H1 (cell line): Measurements from ENCODE around the gene YIF1A. TPM values are rescaled to one million over a fixed set of nuclear protein-coding genes. Genes with fewer than 3 reads are reported as not detected.
A peak's percentile ranks its signal among the peaks of the same experiment; 100 is the strongest.

Source experiments
- CTCF ChIA-PET: fragments of 300-600 bp; sonication (Branson Sonifier 250); formaldehyde crosslinking; loops from one replicate; lab custom pipeline; 2021; ENCODE audit not compliant: partially characterized antibody; lab: Charles Lee
- POLR2A ChIA-PET: fragments of 300-600 bp; sonication (Branson Sonifier 250); formaldehyde crosslinking; loops from one replicate; lab custom pipeline; 2021; ENCODE audit warnings: inconsistent platforms; ENCODE audit not compliant: partially characterized antibody; lab: Charles Lee
- DNase-seq, 2 experiments: peaks; one replicate each; pipeline versions ENCODE4 v3.0.0 to v3.0.0-alpha.2; 2010 to 2022; ENCODE audit warnings: low spot score in 2 of 2, low read depth in 1 of 2, mixed read lengths in 1 of 2
- FAIRE-seq: peaks from 2 replicates; lab custom pipeline; 2011; peaks lifted over from hg19 to GRCh38; lab: Jason Lieb, UNC
- H2AFZ ChIP-seq: 2 replicates; pipeline ENCODE4 v1.8.1; 2012; ENCODE audit warnings: low read length, inconsistent platforms
- H2AK5ac ChIP-seq: 2 replicates; pipeline ENCODE4 v1.6.1; 2013; ENCODE audit warnings: low read depth, low read length
- H2BK120ac ChIP-seq: replicated peaks from 2 replicates; pipeline ENCODE3; 2013; ENCODE audit warnings: low read depth, low read length, inconsistent platforms
- H2BK12ac ChIP-seq: 2 replicates; pipeline ENCODE4 v1.6.1; 2013; ENCODE audit warnings: low read depth, low read length
- H2BK15ac ChIP-seq: 2 replicates; pipeline ENCODE4 v1.6.1; 2013; ENCODE audit warnings: low read length
- H2BK20ac ChIP-seq: 2 replicates; pipeline ENCODE4 v1.6.1; 2013; ENCODE audit warnings: low read length
- H2BK5ac ChIP-seq: 2 replicates; pipeline ENCODE4 v1.6.1; 2013; ENCODE audit warnings: low read depth, low read length
- H3K14ac ChIP-seq: 2 replicates; pipeline ENCODE4 v1.6.1; 2013; ENCODE audit warnings: inconsistent platforms; ENCODE audit not compliant: insufficient read length
- H3K18ac ChIP-seq: 2 replicates; pipeline ENCODE4 v1.6.1; 2013; ENCODE audit warnings: low read length; ENCODE audit errors: extremely low read depth
- H3K23ac ChIP-seq: 2 replicates; pipeline ENCODE4 v1.6.1; 2013; ENCODE audit warnings: inconsistent platforms; ENCODE audit not compliant: insufficient read length
- H3K23me2 ChIP-seq: 2 replicates; pipeline ENCODE4 v1.6.1; 2013; ENCODE audit warnings: low read depth, low read length
- H3K27ac ChIP-seq: 2 replicates; pipeline ENCODE4 v1.6.1; 2011; ENCODE audit warnings: low read depth, low read length, inconsistent platforms
- H3K27me3 ChIP-seq, 4 experiments: replicated peaks in 1 of 4; 1 replicate in 1 of 4; 2 replicates in 3 of 4; pipeline versions ENCODE4 v1.6.1 to v1.8.1; 2011 to 2013; ENCODE audit warnings: low read length in 3 of 4, mild to moderate bottlenecking in 3 of 4, inconsistent platforms in 2 of 4, mixed read lengths in 2 of 4, moderate library complexity in 1 of 4; ENCODE audit not compliant: control insufficient read depth in 3 of 4, insufficient read depth in 3 of 4; ENCODE audit errors: extremely low read depth in 1 of 4
- H3K36me3 ChIP-seq, 4 experiments: 2 replicates each; pipeline versions ENCODE4 v1.6.1 to v1.8.1; 2011 to 2013; ENCODE audit warnings: mild to moderate bottlenecking in 4 of 4, low read length in 3 of 4, moderate library complexity in 2 of 4, control low read depth in 1 of 4, inconsistent platforms in 1 of 4; ENCODE audit not compliant: insufficient read depth in 4 of 4, control insufficient read depth in 2 of 4
- H3K4ac ChIP-seq: replicated peaks from 2 replicates; pipeline ENCODE3; 2013; ENCODE audit warnings: low read length, low read depth, mixed read lengths, inconsistent platforms; ENCODE audit not compliant: insufficient read length
- H3K4me1 ChIP-seq, 4 experiments: replicated peaks in 1 of 4; 1 replicate in 1 of 4; 2 replicates in 3 of 4; pipeline versions ENCODE4 v1.6.1 to v1.8.1; 2011 to 2013; ENCODE audit warnings: low read length in 3 of 4, inconsistent platforms in 2 of 4, mixed read lengths in 1 of 4; ENCODE audit not compliant: insufficient read depth in 4 of 4, control insufficient read depth in 3 of 4
- H3K4me2 ChIP-seq, 2 experiments: 2 replicates each; pipeline versions ENCODE4 v1.6.1 to v1.8.1; 2011 to 2013; ENCODE audit warnings: low read depth in 2 of 2, low read length in 2 of 2, control low read depth in 1 of 2, inconsistent platforms in 1 of 2, mild to moderate bottlenecking in 1 of 2; ENCODE audit not compliant: insufficient read depth in 1 of 2
- H3K4me3 ChIP-seq, 4 experiments: fragments of 200-600, 300-600 bp in 1 of 4; sonication (generic), shearing (Covaris generic), sonication (Bioruptor Twin) in 1 of 4; 2 replicates each; pipeline versions ENCODE4 v1.5.1 to v1.8.1; 2011 to 2016; ENCODE audit warnings: low read length in 4 of 4, low read depth in 3 of 4, control low read depth in 2 of 4, inconsistent platforms in 2 of 4, mild to moderate bottlenecking in 2 of 4, mixed read lengths in 1 of 4, moderate library complexity in 1 of 4; ENCODE audit not compliant: insufficient read depth in 2 of 4; ENCODE audit errors: extremely low read depth in 1 of 4
- H3K56ac ChIP-seq: replicated peaks from 2 replicates; pipeline ENCODE3; 2013; ENCODE audit warnings: low read depth, mild to moderate bottlenecking, mixed read lengths, low read length, inconsistent platforms; ENCODE audit not compliant: insufficient read length
- H3K79me1 ChIP-seq: 2 replicates; pipeline ENCODE4 v1.6.1; 2013; ENCODE audit warnings: low read depth, low read length, control low read depth
- H3K79me2 ChIP-seq, 2 experiments: 2 replicates each; pipeline versions ENCODE4 v1.6.1 to v1.8.1; 2012 to 2013; ENCODE audit warnings: low read length in 2 of 2, mild to moderate bottlenecking in 2 of 2, inconsistent platforms in 1 of 2; ENCODE audit not compliant: insufficient read depth in 2 of 2, control insufficient read depth in 1 of 2
- H3K9ac ChIP-seq, 4 experiments: replicated peaks in 1 of 4; 1 replicate in 1 of 4; 2 replicates in 3 of 4; pipeline versions ENCODE4 v1.6.1 to v1.8.1; 2011 to 2013; ENCODE audit warnings: low read depth in 3 of 4, low read length in 3 of 4, control low read depth in 2 of 4, mild to moderate bottlenecking in 2 of 4, moderate library complexity in 2 of 4, inconsistent platforms in 1 of 4; ENCODE audit errors: extremely low read depth in 1 of 4
- H3K9me3 ChIP-seq, 2 experiments: 2 replicates each; pipeline versions ENCODE4 v1.6.1 to v1.8.1; 2012 to 2013; ENCODE audit warnings: mild to moderate bottlenecking in 2 of 2, moderate library complexity in 2 of 2, control low read depth in 1 of 2, inconsistent platforms in 1 of 2, low read depth in 1 of 2, low read length in 1 of 2, mixed read lengths in 1 of 2; ENCODE audit not compliant: insufficient read depth in 2 of 2
- H4K20me1 ChIP-seq, 2 experiments: replicated peaks in 1 of 2; 2 replicates each; pipeline versions ENCODE3 to v1.8.1; 2011 to 2013; ENCODE audit warnings: inconsistent platforms in 2 of 2, low read length in 2 of 2, mild to moderate bottlenecking in 1 of 2; ENCODE audit not compliant: insufficient read depth in 2 of 2, control insufficient read depth in 1 of 2
- H4K5ac ChIP-seq: 2 replicates; pipeline ENCODE4 v1.6.1; 2013; ENCODE audit warnings: low read length, low read depth, mixed read lengths, inconsistent platforms; ENCODE audit not compliant: insufficient read length
- H4K8ac ChIP-seq: 2 replicates; pipeline ENCODE4 v1.8.0; 2013; ENCODE audit warnings: mild to moderate bottlenecking, moderate library complexity, low read length, inconsistent platforms; ENCODE audit not compliant: insufficient read depth; ENCODE audit errors: extremely low read depth
- H4K91ac ChIP-seq: replicated peaks from 2 replicates; pipeline ENCODE3; 2013; ENCODE audit warnings: low read length, mixed read lengths, inconsistent platforms; ENCODE audit not compliant: insufficient read length
- CREB1 ChIP-seq: IDR thresholded peaks from 2 replicates; pipeline ENCODE4 v1.6.1; 2012; ENCODE audit warnings: inconsistent platforms
- JUND ChIP-seq: IDR thresholded peaks from 2 replicates; pipeline ENCODE4 v1.6.1; 2011; ENCODE audit warnings: mild to moderate bottlenecking, improper control_type of control experiment, low read length
- KDM1A ChIP-seq: fragments of 200-600, 300-600 bp; sonication (generic); IDR thresholded peaks from 2 replicates; pipeline ENCODE4 v1.7.1; 2016; ENCODE audit warnings: mild to moderate bottlenecking, low read length, borderline replicate concordance
- NRF1 ChIP-seq: IDR thresholded peaks from 2 replicates; pipeline ENCODE4 v1.6.1; 2011; ENCODE audit warnings: mild to moderate bottlenecking, low read depth, low read length, improper control_type of control experiment
- RAD21 ChIP-seq, 2 experiments: IDR thresholded peaks in 1 of 2; conservative IDR thresholded peaks in 1 of 2; 2 replicates each; pipeline ENCODE4 v1.6.1; 2011; ENCODE audit warnings: low read depth in 2 of 2, low read length in 2 of 2, improper control_type of control experiment in 1 of 2, inconsistent platforms in 1 of 2, mild to moderate bottlenecking in 1 of 2, moderate library complexity in 1 of 2
- SRF ChIP-seq: IDR thresholded peaks from 2 replicates; pipeline ENCODE4 v1.6.1; 2011; ENCODE audit warnings: mild to moderate bottlenecking, low read depth, low read length, moderate library complexity
- TAF7 ChIP-seq: optimal IDR thresholded peaks from 2 replicates; pipeline ENCODE3; 2011; ENCODE audit warnings: low read depth, mild to moderate bottlenecking, inconsistent platforms, low read length, moderate library complexity, borderline replicate concordance
- TBP ChIP-seq: IDR thresholded peaks from 2 replicates; pipeline ENCODE4 v1.6.1; 2011; ENCODE audit warnings: low read depth, low read length, improper control_type of control experiment
- WGBS, 2 experiments: shearing (Covaris generic) in 1 of 2; methylation state at CpG; one replicate each; pipeline versions ENCODE4 v1.1.6 to v1.1.7; 2013 to 2015; ENCODE audit warnings: low lambda C conversion rate in 2 of 2, mixed read lengths in 2 of 2, inconsistent platforms in 1 of 2, low coverage in 1 of 2, missing lambda C conversion rate in 1 of 2; ENCODE audit not compliant: insufficient replicate concordance in 2 of 2, insufficient coverage in 1 of 2, insufficient read length in 1 of 2; ENCODE audit errors: extremely low coverage in 1 of 2, missing lambda C conversion rate in 1 of 2; 5-methylcytosine and 5-hydroxymethylcytosine counted together
- polyA plus RNA-seq, 7 experiments: library from polyadenylated mRNA; depleted of rRNA in 3 of 7; stranded (reverse) in 5 of 7; unstranded in 2 of 7; fragments of >200 nt in 5 of 7; fragments of 200-250 nt in 2 of 7; gene quantifications; 1 replicate in 5 of 7; 2 replicates in 1 of 7; 4 replicates in 1 of 7; pipeline versions ENCODE4 v1.2.1 to v1.2.3, GENCODE V29; 2011 to 2013; ENCODE audit warnings: missing spikeins in 2 of 7, mixed read lengths in 2 of 7
- total RNA-seq: library from RNA; stranded (reverse); fragmentation: NEBNext Ultra II Directional; extraction: Animal tissue kit (Norgen Biotek cat#: 25700); gene quantifications from 2 replicates; pipeline ENCODE4 v1.2.1, GENCODE V29; 2021
- TF ChIP-seq, protein P1 (sequence below): IDR thresholded peaks from 2 replicates; pipeline ENCODE4 v1.6.1; 2012; ENCODE audit warnings: inconsistent platforms

Gene YIF1A
- total and polyA plus RNA-seq, 2 of the 8 experiments (the other 6 are each of a cell fraction or from before 2014, with no cell fraction given): 70.1 to 178 TPM

DNA sequence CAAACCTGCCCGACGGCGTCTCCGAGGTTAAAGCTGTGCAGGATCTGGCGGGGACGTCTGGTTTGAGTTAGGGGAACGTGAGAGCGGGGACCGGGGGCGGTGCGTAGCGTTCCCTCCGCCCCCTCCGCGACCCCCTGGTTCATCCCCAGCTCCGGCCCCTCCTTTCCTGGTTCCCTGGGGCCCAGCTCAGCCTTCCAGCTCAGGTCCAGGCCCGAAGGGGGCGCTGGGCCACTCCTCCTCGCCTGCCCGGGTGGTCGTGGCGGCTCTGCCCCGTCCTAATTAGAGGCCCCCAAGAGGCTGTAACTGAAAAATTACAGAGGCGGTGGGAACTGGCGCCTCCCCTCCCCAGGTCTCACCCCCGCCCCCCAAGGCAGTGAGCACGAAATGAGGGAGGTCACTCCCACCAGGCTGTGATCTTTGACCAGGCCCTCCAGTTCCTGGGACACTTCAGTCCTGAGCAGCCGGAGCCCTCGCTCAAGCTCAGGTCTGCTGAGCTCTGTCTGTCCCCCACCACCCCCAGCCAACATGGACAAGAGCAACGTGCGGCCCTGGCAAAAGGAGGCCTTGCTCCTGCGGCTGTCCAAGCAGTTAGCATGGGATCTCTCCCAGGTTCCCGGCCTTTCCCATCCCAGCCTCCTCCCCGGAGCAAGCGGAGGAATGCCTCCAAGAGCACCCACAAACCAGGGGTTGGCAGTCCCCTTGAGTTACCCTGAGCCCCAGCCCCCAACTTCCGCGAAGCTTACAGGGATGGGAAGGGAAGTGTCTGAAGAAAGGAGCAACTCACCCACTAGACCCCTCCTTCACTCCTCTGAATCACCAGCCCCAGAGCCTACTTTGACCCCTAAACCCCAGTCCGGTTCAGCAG, 24.6 kb upstream of the YIF1A start:
- ChIA-PET POLR2A (interaction anchor here (1.0 to 4.1 kb wide), 17 partner anchors 8 to 57 kb away, joined by 3 to 25 read pairs (median 7); partner anchors contain the start of genes BRMS1, RIN1, TMEM151A and YIF1A), CTCF (interaction anchor here (0.8 to 11.7 kb wide), 24 partner anchors 9 to 169 kb away, joined by 3 to 242 read pairs (median 5); partner anchors contain the start of genes B4GAT1, RAB1B, RIN1 and SLC29A2)
- Histone ChIP-seq H4K5ac (peak overlapping the region; percentile 84), H3K27ac (0 out of 2 replicates have a peak overlapping the region, but pooled peaks have one; percentile 22), H3K79me2 (no peaks in the 10 kb centered on the region), H3K36me3 (no peaks in the 10 kb centered on the region), H3K9me3 (no peaks in the 10 kb centered on the region), H2BK120ac (peak overlapping the region; percentile 38), H3K4me3 (peak overlapping the region; percentile 39 to 70 (median 54)), H4K8ac (peak overlapping the region; percentile 87), H3K23ac (no peak overlapping the region), H2BK5ac (peak overlapping the region; percentile 90; the same call in 1 of the 2 replicates), H2BK15ac (peak overlapping the region; percentile 46; the same call in 1 of the 2 replicates), H3K14ac (no peak overlapping the region), H3K23me2 (peaks cover 8% of the 10 kb centered on the region), H2AK5ac (no peak overlapping the region), H2BK12ac (peak overlapping the region; percentile 71; the same call in 1 of the 2 replicates), H2BK20ac (peak overlapping the region; percentile 48; the same call in 1 of the 2 replicates), H3K4me2 (peak overlapping the region; percentile 48 to 88), H3K9ac (peak overlapping the region in 3 of 4 experiments; percentile 29 to 68 (median 62); a peak in 5 of 7 replicates), H2AFZ (peak overlapping the region; percentile 65; the same call in 1 of the 2 replicates), H3K4ac (peak overlapping the region; percentile 96), H3K18ac (peak overlapping the region; percentile 83), H4K91ac (peak overlapping the region; percentile 88), H4K20me1 (no peaks in the 10 kb centered on the region), H3K79me1 (no peaks in the 10 kb centered on the region), H3K4me1 (peaks cover 12 to 32% (median 22%) of the 10 kb centered on the region in 4 experiments), H3K56ac (peak overlapping the region; percentile 65), H3K27me3 (peaks cover 0 to 3% (median 0%) of the 10 kb centered on the region in 4 experiments; a peak in 2 of 7 replicates)
- DNase-seq: no peak
- FAIRE-seq: no peak
- 48% methylated on average over 18 of the region's 38 CpGs; no CpG with 5 or more reads in 1 of the 2 experiments for WGBS, 2 experiments
- TF ChIP-seq SRF (no peak), JUND (no peak), TAF7 (peak; percentile 7), TBP (no peak), KDM1A (0 out of 2 replicates have a peak, but pooled peaks have one; percentile 84), NRF1 (no peak), RAD21 (IDR thresholded peaks at IDR 0.05 in 1 of 2, conservative IDR thresholded peaks at IDR 0.05 in 1 of 2; ENCODE audit: low read depth in 2 of 2, low read length in 2 of 2) (peak; percentile 18 to 43; a peak in 3 of 4 replicates), CREB1 (peak; percentile 1; the same call in 1 of the 2 replicates)
- TF ChIP-seq, protein P1, sequence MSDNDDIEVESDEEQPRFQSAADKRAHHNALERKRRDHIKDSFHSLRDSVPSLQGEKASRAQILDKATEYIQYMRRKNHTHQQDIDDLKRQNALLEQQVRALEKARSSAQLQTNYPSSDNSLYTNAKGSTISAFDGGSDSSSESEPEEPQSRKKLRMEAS: 0 out of 2 replicates have a peak, but pooled peaks have one; percentile 30
